Right atrium auricular region (tissue), 2 donors: ENCODE measurements around the gene RAD51B. TPM values are rescaled to one million over a fixed set of nuclear protein-coding genes. Genes with fewer than 3 reads are reported as not detected.
A peak's percentile ranks its signal among the peaks of the same experiment; 100 is the strongest.

Source experiments
- DNase-seq: peaks from one replicate; pipeline ENCODE4 v3.0.0-alpha.2; 2019; ENCODE audit warnings: low spot score
- H3K27ac ChIP-seq, 2 donors: fragments of 200-600 bp; sonication (generic); 1 replicate in 1 of 2; 2 replicates in 1 of 2; pipeline ENCODE4 v1.5.1; 2016 to 2019
- H3K27me3 ChIP-seq, 2 donors: fragments of 200-600 bp; sonication (generic); one replicate each; pipeline versions ENCODE4 v1.5.1 to v1.6.0; 2017 to 2019
- H3K36me3 ChIP-seq: fragments of 200-600 bp; sonication (generic); one replicate; pipeline ENCODE4 v1.5.1; 2016
- H3K4me1 ChIP-seq, 2 donors: fragments of 200-600 bp; sonication (generic); one replicate each; pipeline versions ENCODE4 v1.5.1 to v1.6.0; 2017 to 2019
- H3K4me3 ChIP-seq, 2 donors: fragments of 200-600 bp; sonication (generic); 1 replicate in 1 of 2; 2 replicates in 1 of 2; pipeline ENCODE4 v1.5.1; 2017 to 2019; ENCODE audit warnings: mild to moderate bottlenecking in 1 of 2, moderate library complexity in 1 of 2
- H3K9me3 ChIP-seq, 2 donors: fragments of 200-600 bp; sonication (generic); one replicate each; pipeline ENCODE4 v1.5.1; 2019
- CTCF ChIP-seq, 2 donors: fragments of 200-600 bp; sonication (generic); IDR thresholded peaks; one replicate each; pipeline ENCODE4 v1.5.1; 2019; ENCODE audit warnings: antibody characterized with exemption in 2 of 2
- total RNA-seq, 2 donors: library from RNA; depleted of rRNA; stranded (reverse); fragments of >200 nt; gene quantifications; one replicate each; pipeline ENCODE4 v1.1.0, GENCODE V29; 2016

The RAD51B gene
- total RNA-seq, 2 donors from 2014 or later: 1.2 to 1.5 TPM

GRCh38 chr14:67879026-67879425, 59.4 kb downstream of the RAD51B start:
- Histone ChIP-seq H3K36me3 (no peaks in the 10 kb centered on the region), H3K27ac (no peak overlapping the region), H3K9me3 (no peaks in the 10 kb centered on the region), H3K27me3 (no peaks in the 10 kb centered on the region), H3K4me3 (no peak overlapping the region), H3K4me1 (no peaks in the 10 kb centered on the region)
- no peak for TF ChIP-seq CTCF (IDR thresholded peaks at IDR 0.05)
- DNase-seq: no peak

GRCh38 chr14:67881225-67881624, 61.6 kb downstream of the RAD51B start:
- H3K4me3 ChIP-seq: no peak overlapping the region
- H3K9me3 ChIP-seq: no peaks in the 10 kb centered on the region
- no peak for DNase-seq
- no peak for TF ChIP-seq CTCF (IDR thresholded peaks at IDR 0.05)
- H3K27ac ChIP-seq: no peak overlapping the region
- H3K36me3 ChIP-seq: no peaks in the 10 kb centered on the region
- H3K27me3 ChIP-seq: no peaks in the 10 kb centered on the region
- no peaks in the 10 kb centered on the region for H3K4me1 ChIP-seq

- no peaks in the 10 kb centered on the region for H3K27me3 ChIP-seq
- no peaks in the 10 kb centered on the region for H3K36me3 ChIP-seq
- H3K4me1 ChIP-seq: no peaks in the 10 kb centered on the region
- H3K4me3 ChIP-seq: no peak overlapping the region
- DNase-seq: no peak
- TF ChIP-seq CTCF (IDR thresholded peaks at IDR 0.05): no peak
- H3K27ac ChIP-seq: no peak overlapping the region
- no peaks in the 10 kb centered on the region for H3K9me3 ChIP-seq
Measured at GRCh38 chr14:67882986-67883555, 63.5 kb downstream of the RAD51B start.

GRCh38 chr14:67883717-67884116, 64.1 kb downstream of the RAD51B start:
- no peaks in the 10 kb centered on the region for H3K9me3 ChIP-seq

GRCh38 chr14:67886191-67886590, 66.6 kb downstream of the RAD51B start:
- H3K9me3 ChIP-seq: no peaks in the 10 kb centered on the region
- H3K36me3 ChIP-seq: no peaks in the 10 kb centered on the region
- no peak for TF ChIP-seq CTCF (IDR thresholded peaks at IDR 0.05)
- no peaks in the 10 kb centered on the region for H3K27me3 ChIP-seq
- H3K4me3 ChIP-seq: no peak overlapping the region
- no peak for DNase-seq
- no peaks in the 10 kb centered on the region for H3K4me1 ChIP-seq
- no peak overlapping the region for H3K27ac ChIP-seq

More at GRCh38 chr14:67883717-67884116, 64.1 kb downstream of the RAD51B start:
- no peak overlapping the region for H3K4me3 ChIP-seq
- no peak for DNase-seq
- TF ChIP-seq CTCF (IDR thresholded peaks at IDR 0.05): peak in 1 of 2 donors; percentile 54
- H3K27ac ChIP-seq: no peak overlapping the region
- H3K36me3 ChIP-seq: no peaks in the 10 kb centered on the region
- H3K27me3 ChIP-seq: no peaks in the 10 kb centered on the region
- H3K4me1 ChIP-seq: no peaks in the 10 kb centered on the region

- no peak overlapping the region for H3K4me3 ChIP-seq
- no peak overlapping the region for H3K27ac ChIP-seq
- H3K27me3 ChIP-seq: no peaks in the 10 kb centered on the region
- no peaks in the 10 kb centered on the region for H3K9me3 ChIP-seq
- DNase-seq: no peak
- no peaks in the 10 kb centered on the region for H3K36me3 ChIP-seq
- TF ChIP-seq CTCF (IDR thresholded peaks at IDR 0.05): no peak
- H3K4me1 ChIP-seq: no peaks in the 10 kb centered on the region
Measured at GRCh38 chr14:67887478-67887877, 67.9 kb downstream of the RAD51B start.
